Measurements from ENCODE around the gene CCL27. TPM values are rescaled to one million over a fixed set of nuclear protein-coding genes. Genes with fewer than 3 reads are reported as not detected.

CCL27 gene
- total RNA-seq, 1 donor from 2014 or later, result not detected

Other genes starting within 250 kb of the CCL27 start
- gene FAM219A, start 204.1 kb downstream of the CCL27 start, total RNA-seq, result 29.8 TPM
- gene DNAI1, start 203.9 kb downstream of the CCL27 start, total RNA-seq, result 0.58 TPM
- 23.5 TPM for gene ENHO, start 139.7 kb downstream of the CCL27 start, total RNA-seq
- 23.2 TPM for gene CNTFR, start 72.9 kb downstream of the CCL27 start, total RNA-seq
- gene RPP25L, start 50.6 kb downstream of the CCL27 start, total RNA-seq, result 17.0 TPM
- 67.6 TPM for gene DCTN3, start 42.2 kb downstream of the CCL27 start, total RNA-seq
- 1.2 TPM for gene ARID3C, start 33.6 kb downstream of the CCL27 start, total RNA-seq
- 43.6 TPM for gene SIGMAR1, start 24.9 kb downstream of the CCL27 start, total RNA-seq
- 48.9 TPM for gene GALT, start 16.0 kb downstream of the CCL27 start, total RNA-seq
- gene IL11RA, start 10.5 kb downstream of the CCL27 start, total RNA-seq, result 31.3 TPM
- gene CCL19, start 28.6 kb upstream of the CCL27 start, total RNA-seq, result 1.3 TPM
- gene CCL21, start 47.5 kb upstream of the CCL27 start, total RNA-seq, result not detected

Data from sciatic nerve (tissue), 1 donor.